Stimulated activated CD4-positive, alpha-beta T cell treated with anti-CD3 and anti-CD28 coated beads, TNF-alpha, amount 100 ng/mL, for 4 hours (primary cell): Measurements from ENCODE around the gene FNDC1.
"Not testable (repeated sequence)": the region's sequence is repeated elsewhere in the genome, so short reads cannot be mapped to it uniquely, and the experiment has no call there.

ENCODE experiments used
- DNase-seq, 3 experiments: peaks; one replicate each; pipeline ENCODE4 v3.0.0-alpha.2; 2020; ENCODE audit warnings: low read depth in 3 of 3

Gene FNDC1

GRCh38 chr6:159169193-159169555 is at the start of gene FNDC1:
Gene FNDC1 (plus strand): TSS chr6:159169400. CDS start chr6:159169597, 197 bp downstream.
- peak in 1 of 3 experiments; percentile 29 for DNase-seq

GRCh38 chr6:159119791-159120190 is 49.4 kb upstream of the FNDC1 start:
- no peak for DNase-seq

- DNase-seq = no peak
Observed at GRCh38 chr6:159121486-159121885, 47.7 kb upstream of the FNDC1 start.

GRCh38 chr6:159122453-159122852 is 46.7 kb upstream of the FNDC1 start:
- DNase-seq = no peak

GRCh38 chr6:159123831-159124230 is 45.4 kb upstream of the FNDC1 start:
- DNase-seq = not testable (repeated sequence)

GRCh38 chr6:159125014-159125609 is 44.1 kb upstream of the FNDC1 start:
- DNase-seq = no peak

GRCh38 chr6:159125951-159126352 is 43.2 kb upstream of the FNDC1 start:
- no peak for DNase-seq

- no peak for DNase-seq
Observed at GRCh38 chr6:159126590-159126989, 42.6 kb upstream of the FNDC1 start.

- no peak for DNase-seq
Observed at GRCh38 chr6:159127701-159128100, 41.5 kb upstream of the FNDC1 start.

- no peak for DNase-seq
Observed at GRCh38 chr6:159128978-159129377, 40.2 kb upstream of the FNDC1 start.

- DNase-seq = no peak
Observed at GRCh38 chr6:159130846-159131245, 38.4 kb upstream of the FNDC1 start.

- no peak for DNase-seq
Observed at GRCh38 chr6:159131709-159132108, 37.5 kb upstream of the FNDC1 start.

GRCh38 chr6:159132664-159133063 is 36.5 kb upstream of the FNDC1 start:
- no peak for DNase-seq

- peak; percentile 54 to 60 (median 57) for DNase-seq
Observed at GRCh38 chr6:159134701-159135364, 34.4 kb upstream of the FNDC1 start.

GRCh38 chr6:159137676-159138075 is 31.5 kb upstream of the FNDC1 start:
- DNase-seq = no peak

- DNase-seq = no peak
Observed at GRCh38 chr6:159142531-159142930, 26.7 kb upstream of the FNDC1 start.

- no peak for DNase-seq
Observed at GRCh38 chr6:159148641-159149040, 20.6 kb upstream of the FNDC1 start.

GRCh38 chr6:159149641-159150040 is 19.6 kb upstream of the FNDC1 start:
- no peak for DNase-seq

GRCh38 chr6:159151266-159151855 is 17.8 kb upstream of the FNDC1 start:
- DNase-seq = no peak

GRCh38 chr6:159152041-159152440 is 17.2 kb upstream of the FNDC1 start:
- no peak for DNase-seq

GRCh38 chr6:159152782-159153181 is 16.4 kb upstream of the FNDC1 start:
- no peak for DNase-seq

GRCh38 chr6:159155679-159156078 is 13.5 kb upstream of the FNDC1 start:
- DNase-seq = no peak

GRCh38 chr6:159156089-159156488 is 13.1 kb upstream of the FNDC1 start:
- no peak for DNase-seq
